Dermis microvascular lymphatic vessel endothelial cell (primary cell): Measurements from ENCODE around the gene PIP4K2C. TPM values are rescaled to one million over a fixed set of nuclear protein-coding genes. Genes with fewer than 3 reads are reported as not detected.

ENCODE experiments used
- DNase-seq, 2 donors: peaks; one replicate each; pipeline versions ENCODE4 v3.0.0 to v3.0.0-alpha.2; 2010; ENCODE audit warnings: low read depth in 2 of 2
- total RNA-seq: library from RNA; depleted of rRNA; stranded (reverse); fragments of >200 nt; gene quantifications from 2 replicates; pipeline ENCODE4 v1.2.1, GENCODE V29; 2014

PIP4K2C gene
- total RNA-seq, 1 donor from 2014 or later, result 10.9 TPM

DNA sequence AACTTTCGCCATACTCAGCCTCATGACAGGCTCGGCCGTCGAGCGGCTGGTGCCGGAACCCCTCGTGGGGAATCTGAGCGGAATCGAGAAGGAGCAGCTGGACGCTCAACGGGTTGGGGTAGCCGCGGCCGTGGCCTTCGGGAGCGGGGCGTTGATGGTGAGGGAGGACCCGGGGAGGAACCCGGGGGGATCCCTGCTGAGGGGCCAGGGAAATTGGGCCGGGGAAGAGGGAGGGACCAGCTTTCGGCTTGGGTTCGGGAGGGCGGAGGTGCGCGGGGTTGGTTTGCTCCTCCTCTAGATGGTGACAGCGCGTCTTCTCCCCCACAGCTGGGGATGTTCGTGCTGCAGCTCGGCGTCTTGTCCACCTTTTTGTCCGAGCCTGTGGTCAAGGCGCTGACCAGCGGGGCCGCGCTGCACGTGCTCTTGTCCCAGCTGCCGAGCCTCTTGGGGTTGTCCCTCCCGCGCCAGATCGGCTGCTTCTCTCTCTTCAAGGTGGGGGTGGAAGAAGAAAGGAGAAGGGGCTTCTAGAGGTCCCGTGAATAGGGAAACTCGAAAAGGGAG lies 30.0 kb downstream of the PIP4K2C start:
- no peak for DNase-seq

DNA sequence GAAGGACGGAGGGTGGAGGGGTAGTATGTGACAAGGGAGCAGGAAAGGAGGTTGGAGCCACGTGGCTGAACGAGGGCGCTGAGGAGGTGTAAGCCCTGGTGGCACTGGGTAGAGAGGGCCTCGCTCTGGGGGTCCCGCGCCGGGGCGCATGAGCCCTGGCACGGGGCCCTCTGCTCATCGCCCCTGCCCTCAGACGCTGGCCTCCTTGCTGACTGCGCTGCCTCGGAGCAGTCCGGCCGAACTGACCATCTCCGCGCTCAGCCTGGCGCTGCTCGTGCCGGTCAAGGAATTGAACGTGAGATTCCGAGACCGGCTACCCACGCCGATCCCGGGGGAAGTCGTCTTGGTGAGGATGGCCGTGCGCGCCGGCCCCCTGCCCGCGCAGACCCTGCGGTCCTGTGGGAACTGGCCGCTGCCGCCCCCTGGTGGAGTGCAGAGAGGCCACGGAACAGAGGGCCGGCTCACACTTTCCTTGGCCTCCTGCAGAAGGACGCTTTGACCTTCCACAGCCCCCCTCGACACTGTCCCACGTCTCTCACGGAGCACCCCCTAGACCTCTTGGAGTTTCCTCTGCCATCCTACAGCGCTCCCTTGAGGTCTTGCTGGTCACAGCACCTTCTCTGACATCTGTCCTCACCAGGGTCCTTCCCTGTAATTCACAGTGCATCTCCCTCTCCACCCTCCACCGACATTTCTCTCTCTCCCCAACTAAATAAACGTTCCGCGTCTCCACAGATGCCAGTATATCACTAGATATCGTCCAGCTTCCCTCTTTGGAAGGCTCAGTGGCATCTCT lies 30.7 kb downstream of the PIP4K2C start:
- DNase-seq, result peak in 1 of 2 donors; percentile 41

DNA sequence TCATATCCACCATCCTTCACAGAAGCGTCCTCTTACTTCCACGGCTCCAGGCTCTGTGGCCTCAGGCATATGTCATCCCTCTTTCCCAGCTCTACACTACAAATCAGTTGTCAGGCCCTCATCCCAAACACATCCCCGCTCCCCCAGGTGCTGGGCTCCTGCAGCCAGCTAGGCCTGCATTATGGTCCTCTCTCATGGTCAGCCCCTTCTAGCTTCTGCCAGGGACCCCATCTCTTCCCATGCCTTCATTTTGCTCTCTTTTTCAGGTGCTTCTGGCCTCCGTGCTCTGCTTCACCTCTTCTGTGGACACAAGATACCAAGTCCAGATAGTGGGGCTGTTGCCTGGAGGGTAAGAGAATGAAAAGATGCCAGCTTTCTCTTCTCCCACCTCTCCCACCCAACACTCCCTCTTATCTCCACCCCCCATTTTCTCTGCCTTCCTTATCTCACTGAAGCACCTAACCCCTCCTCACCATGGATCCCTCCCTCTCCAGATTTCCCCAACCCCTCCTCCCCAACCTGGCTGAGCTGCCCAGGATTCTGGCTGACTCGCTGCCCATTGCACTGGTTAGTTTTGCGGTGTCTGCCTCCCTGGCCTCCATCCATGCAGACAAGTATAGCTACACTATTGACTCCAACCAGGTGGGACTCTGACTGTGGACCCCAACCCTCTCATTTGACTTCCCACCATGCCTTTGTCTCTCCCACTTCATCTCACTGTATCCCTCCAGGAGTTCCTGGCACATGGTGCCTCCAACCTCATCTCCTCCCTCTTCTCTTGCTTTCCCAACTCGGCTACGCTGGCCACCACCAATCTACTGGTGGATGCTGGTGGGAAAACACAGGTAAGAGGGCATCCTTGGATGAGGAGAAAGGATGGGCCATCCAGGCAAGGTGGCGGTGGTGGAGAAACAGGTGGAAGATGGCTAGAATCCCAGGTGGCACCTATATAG lies 31.6 kb downstream of the PIP4K2C start:
- DNase-seq, result no peak

DNA sequence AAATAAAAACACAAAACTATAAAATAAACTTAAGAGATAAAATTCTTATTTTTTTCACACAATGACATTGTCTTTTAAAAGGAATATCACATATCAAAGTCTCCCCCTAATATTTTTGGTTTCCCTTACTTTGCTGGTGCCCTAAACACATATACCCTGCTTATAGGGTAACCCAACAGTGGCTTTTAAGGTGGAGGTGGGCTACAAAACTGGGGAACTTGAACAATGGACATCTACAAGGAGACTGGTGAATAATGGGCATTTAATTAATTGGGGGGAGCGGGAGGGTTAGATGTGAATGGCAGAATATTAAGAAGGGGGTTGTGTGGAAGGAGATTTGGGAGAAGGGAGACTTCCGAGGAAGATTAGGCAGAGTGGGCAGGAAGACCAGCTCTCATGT lies 32.4 kb downstream of the PIP4K2C start:
- no peak for DNase-seq

DNA sequence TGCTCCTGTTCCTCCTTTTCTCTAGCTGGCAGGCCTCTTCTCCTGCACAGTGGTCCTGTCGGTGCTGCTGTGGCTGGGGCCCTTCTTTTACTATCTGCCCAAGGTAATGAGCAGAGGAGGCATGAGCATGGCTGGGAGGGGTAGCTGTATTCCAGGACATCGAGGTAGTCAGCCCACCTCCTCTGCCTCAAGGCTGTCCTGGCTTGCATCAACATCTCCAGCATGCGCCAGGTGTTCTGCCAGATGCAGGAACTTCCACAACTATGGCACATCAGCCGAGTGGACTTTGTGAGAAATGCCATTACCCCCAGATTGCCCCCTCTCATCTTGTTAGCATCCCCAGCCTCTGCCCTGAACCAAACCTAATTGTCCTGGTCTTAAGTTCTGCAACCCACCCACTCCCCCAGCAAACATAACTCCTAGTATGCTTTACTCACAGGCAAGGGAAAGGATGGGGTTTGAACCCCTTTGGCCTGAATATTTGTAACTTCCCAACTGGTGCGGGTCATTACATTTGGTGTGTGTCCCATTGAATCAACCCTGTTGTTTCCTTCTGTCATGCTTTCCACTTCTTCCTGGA lies 32.9 kb downstream of the PIP4K2C start:
- DNase-seq, result no peak

DNA sequence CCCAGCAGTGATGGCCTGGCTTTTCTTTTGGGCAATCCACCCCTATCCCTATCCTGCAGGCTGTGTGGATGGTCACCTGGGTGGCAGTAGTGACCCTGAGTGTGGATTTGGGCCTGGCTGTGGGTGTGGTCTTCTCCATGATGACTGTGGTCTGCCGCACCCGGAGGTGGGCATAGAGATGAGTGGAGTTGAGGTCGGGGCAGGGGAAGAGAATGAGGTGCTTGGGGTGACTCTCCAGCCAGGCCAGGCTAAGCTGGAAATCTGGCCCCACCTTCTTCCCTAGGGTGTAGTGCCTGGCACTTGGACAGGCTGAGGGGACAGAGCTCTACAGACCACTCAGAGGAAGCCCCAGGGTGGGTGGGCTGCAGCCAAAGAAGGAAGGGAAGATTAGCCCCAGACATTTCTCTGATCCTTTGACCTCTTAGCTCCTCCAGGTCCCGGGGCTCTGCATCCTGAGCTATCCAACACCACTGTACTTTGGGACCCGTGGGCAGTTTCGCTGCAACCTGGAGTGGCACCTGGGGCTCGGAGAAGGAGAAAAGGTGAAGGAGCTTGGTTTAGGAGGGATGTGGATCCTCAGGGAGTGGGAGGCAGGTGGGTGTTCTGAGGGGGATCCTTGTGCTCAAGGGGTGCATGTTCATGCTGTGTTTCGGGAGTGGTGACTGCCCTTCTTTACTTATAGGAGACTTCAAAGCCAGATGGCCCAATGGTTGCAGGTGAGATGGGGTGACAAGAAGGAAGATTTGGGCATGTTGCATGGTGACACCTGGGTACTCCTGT lies 33.6 kb downstream of the PIP4K2C start:
- no peak for DNase-seq

DNA sequence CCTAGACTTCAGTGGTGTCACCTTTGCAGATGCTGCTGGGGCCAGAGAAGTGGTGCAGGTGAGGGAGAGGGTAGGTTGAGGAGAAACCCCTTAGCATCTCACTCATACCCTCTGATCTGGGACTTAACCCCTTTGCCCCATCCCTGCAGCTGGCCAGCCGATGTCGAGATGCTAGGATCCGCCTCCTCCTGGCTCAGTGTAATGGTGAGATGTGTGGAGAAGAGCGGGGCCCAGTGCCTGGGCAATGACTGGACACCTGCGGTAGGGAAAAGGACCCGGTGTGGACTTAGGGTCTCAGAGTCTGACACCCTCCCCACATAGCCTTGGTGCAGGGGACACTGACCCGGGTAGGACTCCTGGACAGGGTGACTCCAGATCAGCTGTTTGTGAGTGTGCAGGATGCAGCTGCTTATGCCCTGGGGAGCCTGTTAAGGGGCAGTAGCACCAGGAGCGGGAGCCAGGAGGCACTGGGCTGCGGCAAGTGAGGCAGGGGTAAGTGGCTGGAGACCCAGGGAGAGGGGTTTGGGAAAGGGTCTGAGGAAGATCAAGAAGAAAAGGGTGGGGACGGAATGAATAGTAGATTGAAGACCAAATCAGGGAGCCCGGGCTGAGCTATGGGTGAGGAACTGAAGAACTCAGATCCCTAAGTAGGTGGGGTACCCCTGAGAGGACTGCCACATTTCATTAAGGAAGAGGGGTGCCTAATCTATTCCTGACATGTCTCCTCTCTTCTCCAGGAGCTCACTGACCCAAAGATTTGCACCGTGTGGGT lies 34.5 kb downstream of the PIP4K2C start:
- DNase-seq, result no peak

DNA sequence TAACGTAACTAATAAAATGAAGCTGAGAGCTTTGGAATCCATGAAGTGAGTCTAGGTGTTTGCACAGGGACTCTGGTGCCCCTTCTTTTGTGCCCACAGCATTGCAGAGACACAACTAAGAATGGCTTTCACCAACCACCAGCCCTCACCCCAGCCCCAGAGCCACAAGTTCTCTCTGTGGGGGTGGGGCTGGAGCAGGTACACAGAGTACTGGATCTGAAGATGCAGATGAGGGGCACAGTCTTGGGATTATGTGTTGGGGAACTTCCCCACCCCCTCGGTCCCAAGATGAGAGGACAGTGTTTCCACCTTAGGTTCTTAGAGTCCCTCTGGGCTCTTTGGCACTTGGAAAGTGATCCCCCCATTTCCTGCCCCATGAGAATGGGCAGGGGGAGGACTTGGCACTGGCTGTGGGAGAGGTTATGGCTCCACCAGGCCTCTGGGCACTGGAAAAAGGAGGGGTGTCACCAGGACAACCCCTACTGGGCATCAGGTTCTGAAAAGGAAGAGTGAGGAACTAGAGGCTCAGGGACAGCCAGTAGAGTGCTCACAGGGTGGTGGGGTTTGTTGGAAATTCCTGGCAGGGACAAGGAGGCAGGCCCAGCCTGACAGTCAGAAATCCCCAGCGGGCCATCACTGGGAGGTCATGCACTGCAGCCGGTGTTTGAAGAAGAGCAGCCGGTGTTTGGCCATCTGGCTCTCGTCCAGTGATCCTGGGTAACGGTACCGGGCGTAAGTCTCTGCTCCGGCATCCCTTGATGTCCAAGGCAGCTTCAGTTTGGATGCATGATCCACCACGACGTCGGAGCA lies 35.3 kb downstream of the PIP4K2C start:
- DNase-seq, result no peak

DNA sequence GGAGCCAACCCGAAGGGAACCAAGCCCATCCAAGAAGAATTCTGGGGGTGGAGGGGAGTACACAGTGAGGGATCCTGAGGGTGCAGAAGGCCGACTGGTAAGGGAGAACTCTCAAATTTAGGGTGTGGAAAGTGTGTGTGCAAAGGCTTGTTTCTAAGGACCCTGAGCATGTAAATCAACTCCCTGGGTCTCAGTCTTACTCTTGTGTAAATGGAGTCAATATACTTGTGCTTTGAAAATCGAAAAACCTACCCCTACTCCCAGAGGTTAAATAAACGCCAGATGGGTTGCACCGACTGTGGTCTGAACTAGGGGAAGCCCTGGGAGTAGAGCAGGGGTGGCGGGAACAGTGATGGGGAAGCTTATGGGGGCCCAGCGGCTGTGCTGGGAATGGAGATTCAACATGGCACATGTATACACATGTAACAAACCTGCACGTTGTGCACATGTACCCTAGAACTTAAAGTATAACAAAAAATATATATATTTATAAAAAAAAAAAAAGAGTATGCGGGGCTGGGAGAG lies 36.0 kb downstream of the PIP4K2C start:
- no peak for DNase-seq

DNA sequence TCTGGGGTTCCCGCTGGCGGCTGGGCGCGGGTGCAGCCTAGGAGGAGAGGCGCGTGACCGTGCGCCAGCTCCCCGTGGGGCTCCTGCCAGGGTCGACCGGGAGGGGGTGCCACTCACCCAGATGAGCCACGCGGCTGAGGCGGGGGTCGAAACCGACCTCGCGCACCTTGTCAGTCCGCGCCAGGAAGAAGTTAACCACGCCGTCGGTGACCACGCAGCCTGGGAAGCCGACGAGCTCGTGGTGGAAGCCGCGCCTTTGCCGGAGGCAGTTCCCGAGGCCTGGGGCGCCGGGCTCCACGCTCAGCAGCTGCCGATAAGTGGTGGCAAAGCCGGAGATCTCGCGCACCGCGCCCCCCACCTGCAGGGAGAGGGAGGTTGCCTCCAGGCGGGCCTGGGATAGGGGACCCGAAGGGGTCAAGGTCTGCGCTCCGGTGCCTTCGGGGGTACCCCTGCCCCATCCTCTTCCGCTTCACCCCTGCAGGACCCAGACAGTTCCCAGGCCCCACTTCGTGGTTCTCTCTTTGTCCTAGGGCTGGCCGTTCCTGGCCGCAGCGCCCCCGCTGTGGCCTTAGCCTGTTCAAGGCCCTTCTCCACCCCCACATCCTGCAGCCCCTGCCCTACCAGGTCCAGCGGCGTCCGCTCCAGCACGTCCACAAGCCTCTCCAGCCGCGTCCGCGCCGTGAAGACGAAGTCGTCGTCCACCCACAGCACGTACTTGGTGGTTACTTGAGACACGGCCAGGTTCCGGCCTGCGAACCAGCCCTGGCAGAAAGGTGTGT lies 36.7 kb downstream of the PIP4K2C start:
- DNase-seq, result no peak

DNA sequence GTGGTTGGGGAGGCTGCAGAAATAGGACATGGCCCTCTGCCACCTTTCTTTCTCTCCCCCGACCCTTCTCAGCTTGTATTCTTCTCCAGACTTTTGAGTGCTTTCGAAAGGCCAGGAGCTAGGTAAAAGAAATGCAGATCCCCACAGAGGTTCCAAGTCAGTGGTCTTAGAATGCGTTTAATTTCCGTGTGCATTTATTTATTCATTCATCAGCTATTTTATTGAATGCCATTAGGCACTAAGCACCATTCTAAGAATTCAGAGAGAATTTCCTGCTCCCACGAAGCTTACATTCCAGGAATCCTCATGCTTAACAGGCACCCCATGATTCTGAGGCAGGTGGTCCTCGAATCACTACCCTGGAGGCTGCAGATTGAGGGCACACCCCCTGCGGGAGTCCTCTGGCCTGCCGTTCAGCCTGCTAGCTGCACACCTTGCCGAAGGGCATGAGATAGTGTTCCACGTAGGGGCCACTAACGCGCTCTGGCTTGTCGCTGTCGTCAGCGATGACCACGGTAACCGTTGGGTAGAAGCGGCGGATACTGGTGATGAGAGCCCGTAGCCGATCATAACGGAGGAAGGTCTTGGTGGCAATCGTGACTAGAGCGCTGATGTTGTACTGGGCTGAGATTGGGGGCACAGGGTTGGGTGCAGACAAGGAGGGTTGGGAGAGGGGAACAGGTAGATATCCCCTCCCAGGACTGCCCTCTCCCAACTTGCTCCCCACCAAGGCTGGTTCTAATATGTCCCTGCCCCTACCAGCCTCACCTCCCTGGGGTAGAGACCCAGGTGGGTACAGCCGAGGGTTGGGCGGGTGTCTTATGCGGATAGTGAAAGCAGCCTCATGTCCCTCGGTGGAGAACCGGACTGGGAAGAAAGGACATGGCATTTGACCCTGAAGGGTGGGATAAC lies 37.5 kb downstream of the PIP4K2C start:
- DNase-seq, result no peak

DNA sequence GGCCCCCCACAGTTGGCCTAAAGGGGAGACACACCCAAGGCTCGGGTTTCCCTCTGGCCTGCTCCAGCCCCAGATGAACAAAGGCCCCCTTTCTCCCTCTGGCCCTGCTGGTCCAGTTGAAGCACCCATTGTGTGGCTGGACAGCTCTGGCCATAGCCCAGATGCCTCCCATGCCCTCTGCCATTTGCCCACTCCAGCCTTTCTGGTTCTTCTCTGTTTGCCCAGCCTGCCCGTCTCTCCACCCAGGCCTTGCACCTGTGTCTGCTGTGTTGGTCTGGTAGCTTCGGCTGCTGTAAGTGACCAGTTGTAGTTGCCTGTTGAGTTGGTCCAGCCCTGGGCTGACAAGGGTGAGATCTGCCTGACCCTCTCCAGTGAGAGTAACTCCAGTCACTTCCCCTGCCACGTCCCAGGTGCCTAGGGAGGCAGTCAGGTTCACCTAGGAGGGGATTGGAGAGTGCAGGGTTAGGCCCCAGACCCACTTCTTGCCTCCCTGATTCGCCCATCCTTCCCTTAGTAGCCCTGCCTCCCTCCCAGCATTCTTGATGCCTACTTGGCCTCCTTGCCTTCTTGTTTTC lies 39.0 kb downstream of the PIP4K2C start:
- DNase-seq, result no peak

DNA sequence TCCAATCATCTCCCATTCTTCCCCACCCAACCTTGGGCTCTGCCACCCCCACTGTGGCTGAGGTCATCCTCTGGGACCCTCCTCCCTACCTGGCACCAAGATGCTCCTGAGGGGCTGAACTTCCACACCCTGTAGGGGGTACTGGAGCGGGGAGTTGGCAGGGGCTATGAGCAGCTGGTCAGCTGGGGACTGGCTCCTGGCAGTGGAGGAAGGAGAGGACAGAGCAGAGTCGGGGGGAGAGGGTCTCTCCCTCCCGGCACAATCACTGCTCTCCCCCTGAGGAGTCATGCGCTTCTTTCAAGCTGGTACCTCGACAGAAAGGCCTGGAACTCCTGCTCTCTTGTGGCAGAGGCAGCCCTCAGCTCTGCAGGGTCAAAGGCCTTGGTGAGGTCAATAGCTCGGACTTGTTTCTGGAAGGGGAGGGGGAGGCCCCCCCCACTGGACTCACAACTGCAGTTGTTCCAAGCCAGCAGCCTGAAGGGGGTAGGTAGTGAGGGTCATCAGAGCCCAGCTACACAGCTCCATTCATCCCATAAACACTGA lies 40.0 kb downstream of the PIP4K2C start:
- DNase-seq, result no peak

DNA sequence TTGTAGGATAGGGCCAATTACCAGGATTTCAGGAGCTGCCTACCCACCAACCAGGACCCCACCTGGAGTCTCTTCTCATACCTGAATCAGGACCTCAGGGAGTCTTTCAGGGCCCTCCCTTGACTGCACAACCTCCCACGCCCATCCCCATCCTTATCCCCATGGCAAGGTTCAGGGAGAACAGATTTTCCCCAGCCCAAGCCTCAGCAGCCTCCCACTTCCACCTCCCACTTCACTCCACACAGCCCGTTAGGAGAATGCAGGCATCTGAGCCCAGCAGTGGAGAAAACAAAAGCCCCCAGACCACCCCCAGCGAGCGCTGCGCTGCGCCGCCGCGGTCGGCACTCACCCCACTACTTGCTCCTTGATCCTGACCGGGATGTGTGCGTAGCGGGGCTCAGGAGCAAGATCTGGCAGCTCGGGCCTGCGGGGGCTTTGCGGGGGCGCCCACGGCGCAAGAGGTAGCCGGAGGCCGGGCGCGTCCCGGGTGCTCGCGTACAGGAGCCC lies 40.6 kb downstream of the PIP4K2C start:
- no peak for DNase-seq

DNA sequence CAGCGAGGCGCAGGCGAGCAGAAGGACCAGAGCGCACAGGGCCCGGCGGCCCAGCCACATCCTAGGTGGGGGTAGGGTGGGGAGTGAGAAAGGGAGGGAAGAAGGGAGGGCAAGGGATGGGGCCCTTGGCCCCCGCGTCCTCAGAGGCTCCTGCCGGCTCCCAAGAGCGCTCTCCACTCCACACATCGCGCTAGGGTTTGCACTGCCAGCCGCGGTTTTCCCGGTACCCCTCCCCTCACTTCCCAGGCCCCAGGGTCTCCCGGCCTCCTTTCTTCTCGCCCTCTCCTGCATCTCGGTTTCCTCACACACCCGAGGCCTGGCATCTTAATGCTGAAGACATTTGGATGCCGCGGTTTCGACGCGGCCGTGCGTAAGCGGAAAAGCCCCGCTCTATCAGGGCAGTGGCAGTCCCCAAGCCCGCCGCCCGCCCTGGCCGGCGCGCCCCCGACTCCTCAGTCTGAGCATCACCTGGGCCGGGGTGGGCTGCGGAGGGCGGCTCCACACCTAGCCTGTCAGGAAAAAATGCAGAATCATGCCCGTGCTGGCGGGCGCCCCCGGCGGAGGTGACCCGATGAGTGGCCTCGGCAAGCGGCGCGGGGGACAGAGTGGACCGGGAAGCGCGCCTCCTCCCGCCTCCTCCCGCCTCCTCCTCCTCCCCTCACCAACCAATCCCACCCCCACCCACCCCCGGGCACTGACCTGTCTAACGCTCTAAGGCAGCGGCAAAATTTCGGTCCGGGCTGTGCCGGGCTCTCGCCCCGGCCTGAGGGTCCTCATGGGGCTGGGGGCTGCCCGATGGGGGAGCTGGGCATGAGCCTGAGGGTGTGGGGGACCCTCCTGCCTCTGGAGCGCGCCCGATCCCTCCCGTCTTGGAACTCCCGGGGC lies 41.3 kb downstream of the PIP4K2C start:
- DNase-seq, result no peak
